Stimulated activated CD4-positive, alpha-beta T cell treated with anti-CD3 and anti-CD28 coated beads, Interleukin-4, amount 100 ng/mL, for 1 hour (primary cell): ENCODE results near the gene ST6GALNAC3.
"Not testable (repeated sequence)": the region's sequence is repeated elsewhere in the genome, so short reads cannot be mapped to it uniquely, and the experiment has no call there.

ENCODE experiments used
- DNase-seq: peaks from one replicate; pipeline ENCODE4 v3.0.0-alpha.2; 2020

ST6GALNAC3 gene

GRCh38 chr1:76074321-76075187 lies at the start of gene ST6GALNAC3:
ST6GALNAC3 (plus strand) TSS chr1:76074746.
- peak; percentile 79 for DNase-seq

GRCh38 chr1:76027341-76027740 lies 47.2 kb upstream of the ST6GALNAC3 start:
- no peak for DNase-seq

- DNase-seq, result no peak
Observed at GRCh38 chr1:76029331-76029730, 45.2 kb upstream of the ST6GALNAC3 start.

GRCh38 chr1:76031496-76031895 lies 43.0 kb upstream of the ST6GALNAC3 start:
- no peak for DNase-seq

GRCh38 chr1:76033800-76034475 lies 40.6 kb upstream of the ST6GALNAC3 start:
- no peak for DNase-seq

- DNase-seq, result no peak
Observed at GRCh38 chr1:76035053-76035452, 39.5 kb upstream of the ST6GALNAC3 start.

GRCh38 chr1:76037324-76037723 lies 37.2 kb upstream of the ST6GALNAC3 start:
- no peak for DNase-seq

- DNase-seq, result no peak
Observed at GRCh38 chr1:76038287-76039004, 36.1 kb upstream of the ST6GALNAC3 start.

- DNase-seq, result no peak
Observed at GRCh38 chr1:76046149-76046548, 28.4 kb upstream of the ST6GALNAC3 start.

GRCh38 chr1:76048219-76048618 lies 26.3 kb upstream of the ST6GALNAC3 start:
- DNase-seq, result no peak

GRCh38 chr1:76048926-76049325 lies 25.6 kb upstream of the ST6GALNAC3 start:
- no peak for DNase-seq

GRCh38 chr1:76049498-76049897 lies 25.0 kb upstream of the ST6GALNAC3 start:
- DNase-seq, result no peak

- DNase-seq, result not testable (repeated sequence)
Observed at GRCh38 chr1:76050073-76050472, 24.5 kb upstream of the ST6GALNAC3 start.

- no peak for DNase-seq
Observed at GRCh38 chr1:76053021-76053420, 21.5 kb upstream of the ST6GALNAC3 start.

- DNase-seq, result no peak
Observed at GRCh38 chr1:76054359-76054758, 20.2 kb upstream of the ST6GALNAC3 start.

- no peak for DNase-seq
Observed at GRCh38 chr1:76055987-76056386, 18.6 kb upstream of the ST6GALNAC3 start.

- no peak for DNase-seq
Observed at GRCh38 chr1:76059451-76059850, 15.1 kb upstream of the ST6GALNAC3 start.

- DNase-seq, result no peak
Observed at GRCh38 chr1:76065270-76065669, 9.3 kb upstream of the ST6GALNAC3 start.

- DNase-seq, result no peak
Observed at GRCh38 chr1:76066394-76066793, 8.2 kb upstream of the ST6GALNAC3 start.

GRCh38 chr1:76068542-76068941 lies 6.0 kb upstream of the ST6GALNAC3 start:
- DNase-seq, result no peak

GRCh38 chr1:76068953-76069561 lies 5.5 kb upstream of the ST6GALNAC3 start:
- no peak for DNase-seq

- DNase-seq, result no peak
Observed at GRCh38 chr1:76070538-76070937, 4.0 kb upstream of the ST6GALNAC3 start.

GRCh38 chr1:76073481-76073880 lies 1.1 kb upstream of the ST6GALNAC3 start:
- no peak for DNase-seq
